Mucosa of rectum (tissue), 2 donors: ENCODE data around the gene INSR.

Experiments used
- H3K27ac ChIP-seq, 2 donors: one replicate each; pipeline ENCODE4 v1.7.0; 2013; ENCODE audit warnings: inconsistent platforms in 2 of 2, low read depth in 2 of 2, low read length in 2 of 2
- H3K27me3 ChIP-seq, 2 donors: one replicate each; pipeline ENCODE4 v1.7.0; 2013; ENCODE audit warnings: low read length in 2 of 2; ENCODE audit not compliant: control insufficient read depth in 2 of 2, insufficient read depth in 2 of 2
- H3K36me3 ChIP-seq, 2 donors: one replicate each; pipeline ENCODE4 v1.7.0; 2013; ENCODE audit warnings: low read length in 2 of 2; ENCODE audit not compliant: control insufficient read depth in 2 of 2, insufficient read depth in 2 of 2
- H3K4me1 ChIP-seq, 2 donors: one replicate each; pipeline ENCODE4 v1.7.0; 2013; ENCODE audit warnings: low read length in 2 of 2, mild to moderate bottlenecking in 1 of 2; ENCODE audit not compliant: control insufficient read depth in 2 of 2, insufficient read depth in 2 of 2
- H3K4me3 ChIP-seq, 2 donors: one replicate each; pipeline ENCODE4 v1.7.0; 2013; ENCODE audit warnings: low read length in 2 of 2
- H3K9ac ChIP-seq, 2 donors: one replicate each; pipeline ENCODE4 v1.7.0; 2013; ENCODE audit warnings: low read length in 2 of 2, low read depth in 1 of 2, mild to moderate bottlenecking in 1 of 2
- H3K9me3 ChIP-seq, 2 donors: one replicate each; pipeline ENCODE4 v1.7.0; 2013; ENCODE audit warnings: low read length in 2 of 2; ENCODE audit not compliant: control insufficient read depth in 2 of 2
- donor health status: healthy.
- donor health status: Normal muscosa, but diverticular disease.

INSR gene

DNA sequence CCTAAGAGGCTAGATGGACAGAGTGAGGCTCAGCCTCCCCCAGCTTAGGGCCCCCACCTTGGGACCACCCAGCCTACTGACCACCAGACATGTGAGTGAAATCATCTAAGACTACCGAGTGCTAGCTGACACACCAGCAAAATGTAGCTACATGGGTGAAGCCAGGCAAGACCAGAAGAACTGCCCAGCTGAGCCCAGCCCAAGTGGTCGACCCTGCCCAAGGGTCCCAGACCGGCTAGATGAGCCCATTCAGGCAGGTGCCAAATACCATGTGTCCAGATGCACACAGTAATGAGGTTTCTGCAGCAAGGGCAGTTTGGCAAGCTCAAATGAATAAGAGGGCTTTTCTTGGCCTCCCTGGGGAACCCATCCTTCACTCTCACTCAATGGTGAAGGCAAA lies 168.1 kb downstream of the INSR start:
- no peak overlapping the region for H3K9ac ChIP-seq
- no peaks in the 10 kb centered on the region for H3K27me3 ChIP-seq
- no peak overlapping the region for H3K4me3 ChIP-seq
- no peaks in the 10 kb centered on the region for H3K4me1 ChIP-seq
- no peaks in the 10 kb centered on the region for H3K9me3 ChIP-seq
- peaks cover 49 to 54% of the 10 kb centered on the region in 2 donors for H3K36me3 ChIP-seq
- H3K27ac ChIP-seq: no peak overlapping the region

DNA sequence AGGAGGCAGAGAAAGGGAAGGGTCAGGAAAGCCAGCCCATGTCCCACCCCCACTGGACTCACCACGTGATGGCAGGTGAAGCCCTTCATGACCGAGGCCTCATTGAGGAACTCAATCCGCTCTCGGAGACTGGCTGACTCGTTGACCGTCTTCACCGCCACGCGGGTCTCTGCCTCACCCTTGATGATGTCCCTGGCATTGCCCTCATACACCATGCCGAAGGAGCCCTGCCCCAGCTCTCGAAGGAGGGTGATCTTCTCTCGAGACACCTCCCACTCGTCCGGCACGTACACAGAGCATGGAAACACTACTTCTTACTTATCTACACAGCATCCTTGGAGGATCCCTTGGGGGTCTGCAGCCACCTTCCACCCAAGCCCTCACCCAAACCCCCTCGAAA lies 169.0 kb downstream of the INSR start:
- H3K4me1 ChIP-seq: no peaks in the 10 kb centered on the region

DNA sequence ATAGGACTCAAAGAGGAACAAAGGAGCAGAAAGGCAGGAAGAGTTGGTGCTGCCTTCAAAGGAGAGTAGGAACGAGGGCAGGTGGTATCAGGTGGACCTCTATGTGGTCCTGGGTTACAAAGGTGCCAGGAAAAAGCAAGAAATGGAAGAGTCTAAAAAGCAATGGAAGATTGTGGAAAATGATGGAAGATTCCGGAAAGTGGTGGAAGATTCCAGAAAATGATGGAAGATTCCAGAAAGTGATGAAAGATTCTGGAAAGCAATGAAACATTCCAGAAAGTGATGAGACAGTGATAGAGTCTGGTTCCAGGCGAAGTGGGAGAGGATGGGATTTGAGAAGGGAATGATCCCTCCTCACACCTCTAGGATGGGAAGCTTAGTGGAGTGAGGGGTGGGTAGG lies 169.4 kb downstream of the INSR start:
- no peak overlapping the region for H3K9ac ChIP-seq
- H3K27me3 ChIP-seq: no peaks in the 10 kb centered on the region
- no peak overlapping the region for H3K4me3 ChIP-seq
- peaks cover 55 to 62% of the 10 kb centered on the region in 2 donors for H3K36me3 ChIP-seq
- H3K4me1 ChIP-seq: no peaks in the 10 kb centered on the region
- H3K9me3 ChIP-seq: no peaks in the 10 kb centered on the region
- H3K27ac ChIP-seq: no peak overlapping the region

More for the DNA sequence above, 169.0 kb downstream of the INSR start:
- H3K4me3 ChIP-seq: no peak overlapping the region
- no peaks in the 10 kb centered on the region for H3K27me3 ChIP-seq
- H3K36me3 ChIP-seq: peaks cover 56 to 60% of the 10 kb centered on the region in 2 donors
- no peak overlapping the region for H3K27ac ChIP-seq
- no peak overlapping the region for H3K9ac ChIP-seq
- no peaks in the 10 kb centered on the region for H3K9me3 ChIP-seq

DNA sequence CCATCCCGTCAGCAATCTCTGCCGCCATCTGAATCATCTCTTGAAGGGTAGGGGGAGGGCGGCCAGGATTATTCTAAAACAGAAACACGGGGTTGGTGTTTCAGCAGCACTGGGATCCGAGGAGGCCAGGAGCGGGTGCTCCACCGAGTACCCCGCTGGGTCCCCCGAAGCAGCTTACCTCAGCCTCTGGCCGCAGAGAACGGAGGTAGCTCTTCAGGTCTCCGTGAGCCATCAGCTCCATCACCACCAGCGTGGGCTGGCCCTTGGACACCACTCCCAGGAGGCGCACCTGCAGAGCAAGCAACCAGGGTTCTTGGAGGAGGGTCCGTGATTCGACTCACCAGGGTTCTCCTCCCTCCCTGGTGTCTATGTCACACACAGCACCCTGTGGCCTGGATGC lies 171.5 kb downstream of the INSR start:
- Histone ChIP-seq H3K9me3 (no peaks in the 10 kb centered on the region), H3K27ac (no peak overlapping the region), H3K4me1 (no peaks in the 10 kb centered on the region), H3K4me3 (no peak overlapping the region), H3K36me3 (peaks cover 58 to 61% of the 10 kb centered on the region in 2 donors), H3K27me3 (no peaks in the 10 kb centered on the region), H3K9ac (no peak overlapping the region)

DNA sequence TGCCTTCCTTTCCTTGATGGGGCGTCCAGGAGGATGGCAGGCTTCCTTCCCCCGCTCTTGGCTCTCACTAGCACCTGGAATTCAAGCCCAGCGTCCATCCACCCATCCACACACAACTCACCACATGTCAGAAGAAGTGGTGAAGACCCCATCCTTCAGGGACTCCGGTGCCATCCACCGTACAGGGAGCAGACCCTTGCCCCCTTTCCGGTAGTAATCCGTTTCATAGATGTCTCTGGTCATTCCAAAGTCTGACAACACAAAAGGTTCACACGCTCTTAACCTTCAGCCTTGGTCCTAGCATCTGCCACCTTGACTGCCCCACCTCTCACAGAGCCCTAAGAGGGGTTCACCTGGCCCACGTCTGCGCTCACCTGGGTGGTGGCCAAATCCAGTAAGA lies 173.7 kb downstream of the INSR start:
- Histone ChIP-seq H3K36me3 (peaks cover 51 to 53% of the 10 kb centered on the region in 2 donors), H3K9me3 (no peaks in the 10 kb centered on the region), H3K27me3 (no peaks in the 10 kb centered on the region), H3K4me3 (no peak overlapping the region), H3K9ac (no peak overlapping the region), H3K27ac (no peak overlapping the region), H3K4me1 (no peaks in the 10 kb centered on the region)

DNA sequence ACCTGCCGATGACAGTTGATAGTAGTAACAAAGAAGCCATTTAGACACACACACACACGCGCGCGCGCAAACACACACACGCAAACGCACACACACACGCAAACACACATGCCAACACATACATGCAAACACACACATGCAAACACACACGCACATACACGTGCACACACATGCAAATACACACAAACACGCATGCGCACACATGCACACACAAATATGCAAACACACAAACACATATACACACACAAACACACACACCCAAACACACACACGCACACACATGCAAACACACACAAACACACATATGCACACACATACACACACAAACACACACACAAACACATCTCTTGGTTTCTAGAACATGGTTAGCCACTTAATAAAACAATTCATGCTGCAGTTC lies 174.6 kb downstream of the INSR start:
- Histone ChIP-seq H3K27me3 (no peaks in the 10 kb centered on the region), H3K4me3 (no peak overlapping the region), H3K9me3 (no peaks in the 10 kb centered on the region), H3K27ac (no peak overlapping the region), H3K9ac (no peak overlapping the region), H3K4me1 (no peaks in the 10 kb centered on the region), H3K36me3 (peaks cover 47 to 49% of the 10 kb centered on the region in 2 donors)

DNA sequence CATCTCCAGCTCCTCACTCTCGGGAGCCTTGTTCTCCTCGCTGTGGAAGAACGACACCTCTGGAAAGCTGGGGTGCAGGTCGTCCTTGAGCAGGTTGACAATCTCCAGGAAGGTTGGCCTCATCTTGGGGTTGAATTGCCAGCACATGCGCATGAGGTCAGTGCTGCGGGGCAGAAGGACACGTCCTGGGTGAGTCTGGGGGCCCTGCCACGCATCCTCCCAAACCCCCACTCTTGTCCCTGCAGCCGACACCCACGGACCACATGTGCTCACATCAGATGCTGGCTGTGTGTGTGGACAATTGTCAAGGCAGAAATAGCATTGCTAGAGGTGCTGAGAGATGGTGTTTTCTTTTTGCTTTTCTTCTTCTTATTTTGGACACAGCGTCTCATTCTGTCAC lies 177.0 kb downstream of the INSR start:
- H3K4me1 ChIP-seq: no peaks in the 10 kb centered on the region
- H3K4me3 ChIP-seq: no peak overlapping the region
- no peak overlapping the region for H3K9ac ChIP-seq
- peaks cover 41 to 45% of the 10 kb centered on the region in 2 donors for H3K36me3 ChIP-seq
- H3K9me3 ChIP-seq: no peaks in the 10 kb centered on the region
- no peaks in the 10 kb centered on the region for H3K27me3 ChIP-seq
- no peak overlapping the region for H3K27ac ChIP-seq

DNA sequence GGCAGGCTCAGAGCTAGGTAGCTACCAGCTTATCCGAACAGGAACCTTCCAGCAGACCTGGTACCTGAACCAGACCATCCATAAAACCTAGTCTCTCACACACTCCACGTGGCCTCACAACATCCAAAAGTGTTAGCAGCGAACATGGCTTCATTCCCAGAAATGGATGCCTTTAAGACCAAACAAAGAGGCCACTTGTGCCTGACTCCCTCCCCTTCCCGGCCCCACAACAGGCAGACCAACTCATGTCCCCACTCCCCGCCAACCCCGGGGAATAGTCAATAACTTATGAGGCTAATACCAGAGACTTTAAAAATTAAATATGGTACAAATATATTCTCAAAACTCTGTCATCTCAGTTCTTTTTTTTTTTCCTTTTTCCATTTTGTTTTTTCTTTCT lies 178.5 kb downstream of the INSR start:
- H3K9me3 ChIP-seq: no peaks in the 10 kb centered on the region
- no peak overlapping the region for H3K9ac ChIP-seq
- no peaks in the 10 kb centered on the region for H3K4me1 ChIP-seq
- no peaks in the 10 kb centered on the region for H3K27me3 ChIP-seq
- no peak overlapping the region for H3K27ac ChIP-seq
- no peak overlapping the region for H3K4me3 ChIP-seq
- H3K36me3 ChIP-seq: peaks cover 31 to 33% of the 10 kb centered on the region in 2 donors

DNA sequence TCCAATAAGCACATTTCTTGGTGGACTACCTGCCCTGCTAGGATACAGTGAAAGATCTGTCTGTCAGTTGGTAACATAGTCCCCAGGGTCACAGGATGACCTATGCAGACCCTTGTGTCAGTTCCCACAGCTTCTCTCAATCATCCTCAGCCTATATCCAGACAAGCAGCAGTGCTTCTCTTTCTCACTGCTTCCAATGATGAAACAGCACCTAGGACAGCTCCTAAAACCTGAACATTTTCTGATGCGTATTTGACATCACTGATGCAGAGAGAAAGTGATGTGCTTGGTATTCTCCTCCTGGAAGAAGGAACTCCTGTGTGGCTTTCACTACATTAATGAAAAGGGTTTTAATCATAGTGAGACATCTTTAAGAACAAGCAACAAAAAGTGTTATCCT lies 181.0 kb downstream of the INSR start:
- H3K4me1 ChIP-seq: no peaks in the 10 kb centered on the region
- H3K36me3 ChIP-seq: peaks cover 13 to 15% of the 10 kb centered on the region in 2 donors
- no peak overlapping the region for H3K27ac ChIP-seq
- no peaks in the 10 kb centered on the region for H3K9me3 ChIP-seq
- H3K9ac ChIP-seq: no peak overlapping the region
- no peaks in the 10 kb centered on the region for H3K27me3 ChIP-seq
- no peak overlapping the region for H3K4me3 ChIP-seq

DNA sequence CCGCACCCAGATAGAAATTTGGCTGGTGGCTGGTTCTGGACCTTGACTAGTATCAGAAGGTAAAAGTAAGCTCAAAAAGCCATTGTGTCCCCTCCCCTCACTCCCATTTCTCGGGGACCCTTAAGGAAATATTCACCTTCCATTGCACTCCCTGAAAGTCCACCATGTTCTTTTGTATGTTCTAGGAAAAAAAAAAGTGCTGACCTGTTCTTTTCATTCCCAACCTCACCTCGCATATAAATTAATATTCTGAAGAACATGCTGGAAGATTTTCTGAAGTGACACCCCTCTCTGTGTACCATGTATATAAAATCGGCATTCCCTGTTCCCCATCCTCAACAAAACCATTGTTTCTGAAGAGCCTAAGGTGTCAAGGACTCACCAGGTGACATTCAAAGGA lies 181.5 kb downstream of the INSR start:
- H3K9me3 ChIP-seq: no peaks in the 10 kb centered on the region
- no peak overlapping the region for H3K27ac ChIP-seq
- peaks cover 13 to 15% of the 10 kb centered on the region in 2 donors for H3K36me3 ChIP-seq
- no peaks in the 10 kb centered on the region for H3K4me1 ChIP-seq
- no peak overlapping the region for H3K4me3 ChIP-seq
- no peak overlapping the region for H3K9ac ChIP-seq
- H3K27me3 ChIP-seq: no peaks in the 10 kb centered on the region

DNA sequence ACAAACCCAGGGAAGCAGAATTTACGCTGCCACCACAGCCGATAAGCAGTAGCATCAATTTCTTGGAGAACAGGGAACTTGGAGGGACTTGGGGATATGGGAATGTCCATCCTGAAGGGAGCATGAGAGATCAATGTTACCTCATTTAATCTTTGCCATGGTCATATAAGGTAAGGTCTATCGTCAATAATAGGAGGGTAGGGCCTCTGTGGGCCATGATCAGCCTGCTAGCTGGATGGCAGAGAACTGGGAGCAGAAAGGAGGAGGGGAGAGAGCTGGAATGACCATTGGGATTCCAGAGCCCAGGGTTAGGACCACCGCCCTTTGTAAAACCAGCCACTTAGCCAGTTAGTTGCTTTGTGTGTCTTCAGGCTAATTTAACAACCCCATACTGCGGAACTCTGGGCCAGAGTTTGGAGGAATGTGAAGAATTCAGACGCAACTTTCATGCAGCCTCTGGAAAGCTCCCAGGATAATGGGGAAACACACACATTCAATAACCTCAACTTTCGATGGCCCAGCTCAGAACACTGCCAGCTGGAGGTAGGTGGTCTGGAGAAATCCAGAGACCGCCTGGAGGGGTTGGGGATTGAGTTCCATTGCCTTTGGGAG lies 184.4 kb downstream of the INSR start:
- no peak overlapping the region for H3K9ac ChIP-seq
- no peak overlapping the region for H3K27ac ChIP-seq
- H3K4me3 ChIP-seq: no peak overlapping the region

More for the DNA sequence above, 184.4 kb downstream of the INSR start:
- H3K4me1 ChIP-seq: no peaks in the 10 kb centered on the region
- H3K27me3 ChIP-seq: no peaks in the 10 kb centered on the region
- no peaks in the 10 kb centered on the region for H3K36me3 ChIP-seq
- no peaks in the 10 kb centered on the region for H3K9me3 ChIP-seq
